ENCODE data around the gene CLCF1. TPM values are rescaled to one million over a fixed set of nuclear protein-coding genes. Genes with fewer than 3 reads are reported as not detected.

The CLCF1 gene
- total and polyA plus RNA-seq, 2 donors (not counting 3 experiments of a cell fraction or from before 2014, with no cell fraction given): 5.8 to 6.5 TPM

GRCh38 chr11:67322049-67322448, 51.3 kb downstream of the CLCF1 start:
- FAIRE-seq (no peak), DNase-seq (ENCODE audit: low read depth, low spot score) (no peak)
- Histone ChIP-seq H2AFZ (ENCODE audit: low read depth, low read length) (no peak overlapping the region), H3K4me3 (replicated peaks in 1 of 3; ENCODE audit: insufficient read depth in 1 of 3, low read depth in 1 of 3, low read length in 3 of 3) (no peak overlapping the region), H3K79me2 (ENCODE audit: control insufficient read depth, insufficient read depth, low read length) (no peaks in the 10 kb centered on the region), H3K9me3 (replicated peaks; ENCODE audit: control insufficient read depth, insufficient read depth, low read length) (no peaks in the 10 kb centered on the region), H3K27me3 (ENCODE audit: control insufficient read depth in 2 of 2, insufficient read depth in 2 of 2, low read length in 2 of 2) (no peaks in the 10 kb centered on the region), H3K27ac (ENCODE audit: insufficient read depth, low read depth, low read length) (no peak overlapping the region), H3K4me1 (ENCODE audit: control insufficient read depth, extremely low read depth, insufficient read depth, low read length) (peaks cover 6% of the 10 kb centered on the region), H3K9me1 (replicated peaks; ENCODE audit: control insufficient read depth, extremely low read depth, insufficient read depth, low read length) (no peaks in the 10 kb centered on the region), H3K36me3 (ENCODE audit: control insufficient read depth in 2 of 2, extremely low read depth in 1 of 2, insufficient read depth in 2 of 2, low read length in 2 of 2) (no peaks in the 10 kb centered on the region), H3K4me2 (ENCODE audit: insufficient read depth, low read length) (no peak overlapping the region), H3K9ac (replicated peaks; ENCODE audit: extremely low read depth, insufficient read depth, low read length) (no peak overlapping the region), H4K20me1 (replicated peaks; ENCODE audit: control insufficient read depth, extremely low read depth, insufficient read depth, low read length) (no peaks in the 10 kb centered on the region)
- ChIA-PET CTCF (interaction anchor here (0.7 to 9.2 kb wide), 12 partner anchors 11 to 241 kb away, joined by 3 to 83 read pairs (median 4); partner anchors contain the start of genes GRK2, PPP1CA and RAD9A), POLR2A (interaction anchor here (1.0 kb wide), 1 partner anchor 20 kb away, joined by 5 read pairs; no protein-coding TSS in a partner anchor)
- dilution Hi-C loops (cut with MboI; ENCODE audit: extremely low pct_ligation_motif_present, low sequenced_read_pairs) (no loop called here), intact Hi-C loops (cut with micrococcal nuclease) (no loop called here)
- BruUV-seq (replicated peaks): no TSS peak
- TF ChIP-seq MYC (IDR thresholded peaks at IDR 0.05; ENCODE audit: low read depth, low read length): no peak
- TF ChIP-seq FOS (IDR thresholded peaks at IDR 0.05; ENCODE audit: borderline replicate concordance, insufficient read depth, low read length): no peak
- TF ChIP-seq POLR2A (IDR thresholded peaks at IDR 0.05; ENCODE audit: low read depth, low read length): no peak
- TF ChIP-seq GATA2 (IDR thresholded peaks at IDR 0.05; ENCODE audit: insufficient read depth, insufficient read length, low read depth, low read length): no peak
- no peak for TF ChIP-seq POLR2AphosphoS5 (IDR thresholded peaks at IDR 0.05; ENCODE audit: insufficient read depth, low read depth, low read length)
- TF ChIP-seq CTCF (IDR thresholded peaks at IDR 0.05; ENCODE audit: extremely low read depth in 1 of 2, insufficient read depth in 1 of 2, low read depth in 1 of 2, low read length in 2 of 2): no peak
- no peak for TF ChIP-seq MAX (IDR thresholded peaks at IDR 0.05; ENCODE audit: insufficient read depth, insufficient read length)
- TF ChIP-seq JUN (IDR thresholded peaks at IDR 0.05; ENCODE audit: borderline replicate concordance, insufficient read depth, insufficient read length, low read depth): no peak
- TF ChIP-seq EZH2 (IDR thresholded peaks at IDR 0.05; ENCODE audit: borderline replicate concordance, low read depth, low read length, severe bottlenecking): no peak

Data from endothelial cell of umbilical vein (primary cell).